ENCODE results near the gene MARCHF10. TPM values are rescaled to one million over a fixed set of nuclear protein-coding genes. Genes with fewer than 3 reads are reported as not detected.
A peak's percentile ranks its signal among the peaks of the same experiment; 100 is the strongest.

Gene MARCHF10, protein sequence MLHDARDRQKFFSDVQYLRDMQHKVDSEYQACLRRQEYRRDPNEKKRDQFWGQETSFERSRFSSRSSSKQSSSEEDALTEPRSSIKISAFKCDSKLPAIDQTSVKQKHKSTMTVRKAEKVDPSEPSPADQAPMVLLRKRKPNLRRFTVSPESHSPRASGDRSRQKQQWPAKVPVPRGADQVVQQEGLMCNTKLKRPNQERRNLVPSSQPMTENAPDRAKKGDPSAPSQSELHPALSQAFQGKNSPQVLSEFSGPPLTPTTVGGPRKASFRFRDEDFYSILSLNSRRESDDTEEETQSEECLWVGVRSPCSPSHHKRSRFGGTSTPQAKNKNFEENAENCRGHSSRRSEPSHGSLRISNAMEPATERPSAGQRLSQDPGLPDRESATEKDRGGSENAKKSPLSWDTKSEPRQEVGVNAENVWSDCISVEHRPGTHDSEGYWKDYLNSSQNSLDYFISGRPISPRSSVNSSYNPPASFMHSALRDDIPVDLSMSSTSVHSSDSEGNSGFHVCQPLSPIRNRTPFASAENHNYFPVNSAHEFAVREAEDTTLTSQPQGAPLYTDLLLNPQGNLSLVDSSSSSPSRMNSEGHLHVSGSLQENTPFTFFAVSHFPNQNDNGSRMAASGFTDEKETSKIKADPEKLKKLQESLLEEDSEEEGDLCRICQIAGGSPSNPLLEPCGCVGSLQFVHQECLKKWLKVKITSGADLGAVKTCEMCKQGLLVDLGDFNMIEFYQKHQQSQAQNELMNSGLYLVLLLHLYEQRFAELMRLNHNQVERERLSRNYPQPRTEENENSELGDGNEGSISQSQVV
- total RNA-seq, result under 1 TPM in 1 of 3 donors, not detected in 2; 0.35 TPM
- long read RNA-seq, donor 1, partial matches to known transcripts, result 0 of 1 reads
- long read RNA-seq, donor 1, other reads (novel, unspliced or antisense), result 1 of 1 reads
- long read RNA-seq, donor 2, result 0 reads

DNA sequence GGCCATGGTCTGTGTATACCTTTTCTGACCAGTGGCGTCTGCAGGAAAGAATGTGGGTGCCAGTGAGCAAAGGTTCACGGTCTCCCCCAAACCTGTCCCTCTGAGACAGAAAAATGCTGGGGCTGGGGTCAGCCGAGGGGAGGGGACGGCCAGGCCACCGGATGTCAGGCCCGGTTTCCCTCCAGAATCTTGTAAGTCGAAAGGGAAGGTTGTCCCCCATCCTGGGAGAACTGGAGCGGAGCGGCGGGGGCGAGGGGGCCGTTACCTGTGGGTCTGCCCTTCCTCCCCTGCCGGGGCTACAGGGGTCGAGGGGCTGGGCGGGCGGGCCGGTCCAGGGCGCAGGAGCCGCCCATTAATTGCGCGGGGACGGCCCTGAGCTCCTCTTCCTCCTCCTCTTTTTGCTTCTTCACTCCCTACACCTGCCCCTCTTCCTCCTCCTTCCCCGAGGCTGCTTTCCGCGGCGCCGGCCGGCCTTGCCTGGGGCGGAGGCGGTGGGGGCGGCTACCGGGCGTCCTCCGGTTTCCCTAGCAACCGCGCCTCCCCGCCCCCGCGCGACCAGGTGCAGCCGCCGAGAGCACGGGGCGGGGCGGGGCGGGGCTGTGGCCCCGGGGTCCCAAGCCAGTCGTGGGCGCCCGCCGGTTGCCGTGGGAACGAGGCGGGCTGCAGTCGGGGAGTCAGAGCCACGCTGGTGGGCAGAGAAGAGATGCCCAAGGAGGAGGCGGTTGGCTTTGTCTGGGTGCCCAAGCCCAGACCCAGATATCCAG is at the start of gene MARCHF10:
Gene MARCHF10, minus strand, starts transcription at position 503 of the 764 bp plus-strand sequence. CDS start 6,579 bp downstream, outside the sequence.
- intact Hi-C loops (cut with DNase I, micrococcal nuclease), result no loop called here
- peaks cover 5% of the 10 kb centered on the region for H3K4me1 ChIP-seq (ENCODE audit: low read depth)
- H3K36me3 ChIP-seq (ENCODE audit: low read depth), result no peaks in the 10 kb centered on the region
- H3K4me3 ChIP-seq, result no peak within 1 kb of the TSS
- no peaks in the 10 kb centered on the region for H3K9me3 ChIP-seq
- TF ChIP-seq, protein P1, sequence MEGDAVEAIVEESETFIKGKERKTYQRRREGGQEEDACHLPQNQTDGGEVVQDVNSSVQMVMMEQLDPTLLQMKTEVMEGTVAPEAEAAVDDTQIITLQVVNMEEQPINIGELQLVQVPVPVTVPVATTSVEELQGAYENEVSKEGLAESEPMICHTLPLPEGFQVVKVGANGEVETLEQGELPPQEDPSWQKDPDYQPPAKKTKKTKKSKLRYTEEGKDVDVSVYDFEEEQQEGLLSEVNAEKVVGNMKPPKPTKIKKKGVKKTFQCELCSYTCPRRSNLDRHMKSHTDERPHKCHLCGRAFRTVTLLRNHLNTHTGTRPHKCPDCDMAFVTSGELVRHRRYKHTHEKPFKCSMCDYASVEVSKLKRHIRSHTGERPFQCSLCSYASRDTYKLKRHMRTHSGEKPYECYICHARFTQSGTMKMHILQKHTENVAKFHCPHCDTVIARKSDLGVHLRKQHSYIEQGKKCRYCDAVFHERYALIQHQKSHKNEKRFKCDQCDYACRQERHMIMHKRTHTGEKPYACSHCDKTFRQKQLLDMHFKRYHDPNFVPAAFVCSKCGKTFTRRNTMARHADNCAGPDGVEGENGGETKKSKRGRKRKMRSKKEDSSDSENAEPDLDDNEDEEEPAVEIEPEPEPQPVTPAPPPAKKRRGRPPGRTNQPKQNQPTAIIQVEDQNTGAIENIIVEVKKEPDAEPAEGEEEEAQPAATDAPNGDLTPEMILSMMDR (IDR thresholded peaks at IDR 0.05), result no peak
- DNase-seq (peak; percentile 11 to 54 (median 40)), ATAC-seq (peak; percentile 53)

DNA sequence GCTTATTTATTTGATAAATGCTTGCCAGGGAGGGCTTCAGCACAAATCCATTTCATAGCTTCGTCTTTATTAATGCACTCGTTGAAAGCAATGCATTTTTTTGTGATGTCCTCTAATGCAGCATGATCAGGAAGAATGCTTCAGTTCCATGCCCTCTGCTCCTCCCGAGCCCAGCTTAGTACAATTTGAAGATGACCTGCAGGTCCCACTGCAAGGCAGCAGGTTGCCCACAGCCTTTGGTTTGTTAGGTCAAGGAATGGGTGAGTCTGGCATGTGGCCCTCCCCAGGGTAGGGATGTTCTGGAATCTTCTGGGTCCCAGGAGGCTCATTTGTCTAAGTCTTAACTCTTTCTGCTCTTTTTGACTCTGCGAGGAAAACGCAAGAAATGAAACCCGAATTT is 49.4 kb upstream of the MARCHF10 start:
- Histone ChIP-seq H3K9me3 (no peaks in the 10 kb centered on the region), H3K4me3 (no peak overlapping the region), H3K4me1 (ENCODE audit: low read depth) (no peaks in the 10 kb centered on the region), H3K36me3 (ENCODE audit: low read depth) (no peaks in the 10 kb centered on the region)
- intact Hi-C loops (cut with DNase I, micrococcal nuclease), result no loop called here
- DNase-seq (no peak), ATAC-seq (no peak)
- TF ChIP-seq, protein P1 (IDR thresholded peaks at IDR 0.05), result no peak

DNA sequence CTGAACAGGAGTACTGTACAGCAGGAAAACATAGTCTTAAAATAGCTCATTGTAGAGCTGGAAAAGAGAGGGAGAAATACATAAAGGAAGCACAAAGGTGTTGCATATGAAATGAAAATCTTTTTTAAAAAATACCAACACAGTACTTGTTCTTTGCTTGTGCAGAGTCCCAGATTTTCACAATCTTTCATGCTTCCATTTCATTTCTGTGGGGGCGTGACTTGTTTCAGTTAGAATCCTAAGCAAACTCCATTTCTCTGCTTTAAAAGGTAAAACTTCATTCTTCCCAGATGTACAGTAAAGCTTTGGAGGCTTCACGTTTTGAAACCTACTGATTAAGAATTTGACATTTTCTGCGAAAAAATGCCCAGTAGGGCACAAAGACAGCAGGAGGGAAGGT is 48.5 kb upstream of the MARCHF10 start:
- H3K9me3 ChIP-seq, result no peaks in the 10 kb centered on the region
- no peak for DNase-seq
- no peaks in the 10 kb centered on the region for H3K36me3 ChIP-seq (ENCODE audit: low read depth)
- intact Hi-C loops (cut with DNase I, micrococcal nuclease), result no loop called here
- TF ChIP-seq, protein P1 (IDR thresholded peaks at IDR 0.05), result no peak
- no peak overlapping the region for H3K4me3 ChIP-seq
- no peak for ATAC-seq
- H3K4me1 ChIP-seq (ENCODE audit: low read depth), result no peaks in the 10 kb centered on the region

DNA sequence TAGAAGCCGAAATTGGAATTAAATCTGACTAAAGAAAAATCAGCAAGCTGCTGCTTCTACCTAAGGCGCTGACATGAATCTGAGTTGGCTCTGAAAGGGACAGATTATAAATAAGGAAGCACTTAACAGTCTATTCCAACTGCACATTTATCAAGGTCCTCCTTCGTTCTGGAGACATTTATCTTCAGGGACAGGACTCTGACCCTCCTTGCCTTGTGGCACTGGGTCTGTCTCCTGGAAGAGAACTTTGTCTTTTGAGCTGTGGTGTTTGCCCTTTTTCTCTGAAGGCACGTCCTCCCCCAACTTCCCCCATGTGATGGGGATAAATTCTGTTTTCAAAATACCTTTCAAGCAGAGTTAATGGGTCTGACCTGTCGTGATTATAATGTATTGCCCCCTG is 47.0 kb upstream of the MARCHF10 start:
- no peaks in the 10 kb centered on the region for H3K36me3 ChIP-seq (ENCODE audit: low read depth)
- no peaks in the 10 kb centered on the region for H3K9me3 ChIP-seq
- TF ChIP-seq, protein P1 (IDR thresholded peaks at IDR 0.05), result no peak
- no peaks in the 10 kb centered on the region for H3K4me1 ChIP-seq (ENCODE audit: low read depth)
- no peak overlapping the region for H3K4me3 ChIP-seq
- no peak for DNase-seq
- no peak for ATAC-seq
- intact Hi-C loops (cut with DNase I, micrococcal nuclease), result no loop called here

DNA sequence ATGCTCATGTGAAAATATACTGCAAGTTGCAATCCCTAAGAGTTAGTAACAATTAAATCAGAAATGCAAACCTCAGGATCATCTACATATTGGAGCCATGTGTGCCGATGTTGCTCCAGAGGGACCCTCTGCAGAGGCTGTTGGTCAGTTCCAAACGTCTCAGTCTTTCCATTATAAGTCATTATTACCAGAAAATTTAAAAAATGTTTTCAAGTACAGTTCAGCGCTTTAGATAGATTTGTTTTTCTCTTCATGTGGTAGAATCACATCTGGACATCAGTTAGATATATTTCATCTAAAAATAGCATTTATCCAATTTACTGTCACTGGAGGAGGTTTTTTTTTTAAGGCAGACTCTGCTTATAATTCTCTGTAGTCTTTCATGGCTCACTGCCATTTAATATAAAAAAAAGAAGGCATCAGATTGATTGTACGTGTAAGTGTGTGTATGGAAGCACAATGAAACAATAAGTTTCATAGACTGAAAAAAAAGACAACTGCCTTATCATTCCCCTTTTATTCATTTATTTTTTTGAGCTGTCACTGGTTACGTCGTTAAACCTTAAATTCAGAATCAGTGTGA is 46.1 kb upstream of the MARCHF10 start:
- Histone ChIP-seq H3K4me3 (no peak overlapping the region), H3K9me3 (no peaks in the 10 kb centered on the region), H3K4me1 (ENCODE audit: low read depth) (no peaks in the 10 kb centered on the region), H3K36me3 (ENCODE audit: low read depth) (no peaks in the 10 kb centered on the region)
- intact Hi-C loops (cut with DNase I, micrococcal nuclease), result no loop called here
- ATAC-seq (no peak), DNase-seq (no peak)
- TF ChIP-seq, protein P1 (IDR thresholded peaks at IDR 0.05), result no peak
